Activated CD8-positive, alpha-beta memory T cell treated with anti-CD3 and anti-CD28 coated beads, Interleukin-2, amount 10 ng/mL, durations not matched to agents 7 days and 5 days (primary cell): ENCODE measurements around the gene TRPC5OS. TPM values are rescaled to one million over a fixed set of nuclear protein-coding genes. Genes with fewer than 3 reads are reported as not detected.

Experiments
- ATAC-seq: fragments of 150-1000 bp; cut with Tn5 transposase; one replicate; pipeline ENCODE4 v1.10.0; 2021; ENCODE audit warnings: moderate library complexity
- CTCF ChIA-PET: fragments of 350-600 bp; sonication (Branson Sonifier 250); formaldehyde crosslinking; loops from one replicate; lab custom pipeline; 2021; ENCODE audit warnings: antibody characterized with exemption; lab: Charles Lee
- DNase-seq: peaks from one replicate; pipeline ENCODE4 v3.0.0-alpha.2; 2020
- H3K27ac Mint-ChIP-seq: one replicate; pipeline ENCODE4 v1.8.0; 2021; ENCODE audit warnings: mild to moderate bottlenecking, mixed read lengths
- H3K27me3 Mint-ChIP-seq: one replicate; pipeline ENCODE4 v1.8.0; 2021; ENCODE audit warnings: mixed read lengths
- H3K36me3 Mint-ChIP-seq: one replicate; pipeline ENCODE4 v1.8.0; 2021; ENCODE audit warnings: mild to moderate bottlenecking, mixed read lengths
- H3K4me1 Mint-ChIP-seq: one replicate; pipeline ENCODE4 v1.8.0; 2021; ENCODE audit warnings: mixed read lengths
- H3K4me3 Mint-ChIP-seq: one replicate; pipeline ENCODE4 v1.8.0; 2021; ENCODE audit warnings: mild to moderate bottlenecking, moderate library complexity, mixed read lengths
- H3K9me3 Mint-ChIP-seq: one replicate; pipeline ENCODE4 v1.8.0; 2022; ENCODE audit warnings: low read depth, mixed read lengths
- total RNA-seq, 2 experiments: library from RNA; stranded (reverse); gene quantifications; one replicate each; pipeline ENCODE4 v1.2.3, GENCODE V29; 2021

The TRPC5OS gene
- total RNA-seq, 2 experiments from 2014 or later, result not detected

DNA sequence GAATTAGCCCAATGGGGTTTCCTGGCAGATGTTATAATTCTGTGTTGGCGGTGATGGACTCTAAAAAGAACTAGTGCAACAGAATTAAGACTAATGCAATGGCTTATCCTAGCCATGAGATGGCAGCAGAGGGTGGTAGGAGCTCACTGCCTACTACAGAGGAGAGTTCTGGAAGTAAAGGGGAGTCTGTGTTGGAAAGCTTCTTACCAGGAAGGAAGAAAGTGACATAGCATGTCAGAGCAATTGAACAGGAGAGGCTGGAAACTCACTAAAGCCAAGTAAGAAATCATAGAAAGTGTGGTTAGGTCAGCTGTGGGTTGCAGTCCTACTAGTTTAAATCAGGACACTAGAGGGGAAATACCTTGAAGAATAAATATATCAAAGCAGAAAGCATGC lies 6.3 kb upstream of the TRPC5OS start:
- peaks cover 7% of the 10 kb centered on the region for H3K4me1 Mint-ChIP-seq
- peak; percentile 37 for DNase-seq
- CTCF ChIA-PET, result interaction anchor here (0.9 kb wide), 2 partner anchors 14 to 772 kb away, joined by 3 read pairs; no protein-coding TSS in a partner anchor
- peaks cover 5% of the 10 kb centered on the region for H3K27me3 Mint-ChIP-seq
- H3K27ac Mint-ChIP-seq, result no peak overlapping the region
- no peaks in the 10 kb centered on the region for H3K9me3 Mint-ChIP-seq
- no peak overlapping the region for H3K4me3 Mint-ChIP-seq
- no peaks in the 10 kb centered on the region for H3K36me3 Mint-ChIP-seq
- ATAC-seq, result peak; percentile 45

DNA sequence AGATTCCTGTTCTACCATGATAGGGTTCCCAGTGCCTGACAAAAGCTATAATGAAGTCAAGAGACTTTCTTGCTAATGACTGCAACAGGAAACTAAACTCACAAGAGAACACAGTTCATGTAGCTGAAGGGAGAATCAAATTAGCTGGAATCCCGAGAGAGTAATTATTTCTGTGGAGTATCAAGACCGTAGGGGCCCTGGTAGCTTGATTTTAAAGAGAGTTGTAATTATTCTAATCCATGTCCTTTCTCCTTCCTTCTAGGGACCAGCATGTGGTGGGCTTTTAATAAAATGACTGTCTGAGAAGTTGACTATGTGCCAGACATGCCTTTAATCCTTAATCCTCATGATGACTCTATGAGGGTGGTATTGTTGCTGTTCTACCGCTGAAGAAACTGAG lies 1.7 kb upstream of the TRPC5OS start:
- Mint-ChIP-seq H3K4me3 (no peak overlapping the region), H3K27ac (no peak overlapping the region), H3K9me3 (no peaks in the 10 kb centered on the region), H3K36me3 (no peaks in the 10 kb centered on the region), H3K27me3 (no peaks in the 10 kb centered on the region), H3K4me1 (peaks cover 2% of the 10 kb centered on the region)
- CTCF ChIA-PET, result no interaction called here
- DNase-seq, result no peak
- no peak for ATAC-seq

DNA sequence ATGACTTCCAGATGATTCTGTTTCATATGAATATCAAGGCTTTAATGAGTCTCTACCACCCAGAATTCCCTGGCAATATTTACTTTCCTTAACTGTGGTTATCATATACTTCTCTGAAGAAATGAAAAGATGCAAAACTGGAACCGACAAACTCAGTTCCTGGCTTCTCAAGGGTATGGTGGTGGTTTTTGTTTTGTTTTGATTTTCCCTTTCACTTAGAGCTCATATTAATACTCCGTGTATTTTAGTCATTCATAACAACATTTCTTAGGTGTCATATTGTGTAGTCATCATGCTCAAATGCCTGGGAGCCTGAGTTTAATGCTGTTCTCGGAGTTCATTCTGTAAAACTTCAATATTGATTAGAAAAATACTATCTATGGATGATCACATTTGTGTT lies 665 bp downstream of the TRPC5OS start:
- Mint-ChIP-seq H3K36me3 (no peaks in the 10 kb centered on the region), H3K27ac (no peak overlapping the region), H3K27me3 (no peaks in the 10 kb centered on the region), H3K4me1 (no peaks in the 10 kb centered on the region), H3K9me3 (no peaks in the 10 kb centered on the region), H3K4me3 (no peak overlapping the region)
- ATAC-seq, result no peak
- DNase-seq, result no peak
- CTCF ChIA-PET, result no interaction called here

DNA sequence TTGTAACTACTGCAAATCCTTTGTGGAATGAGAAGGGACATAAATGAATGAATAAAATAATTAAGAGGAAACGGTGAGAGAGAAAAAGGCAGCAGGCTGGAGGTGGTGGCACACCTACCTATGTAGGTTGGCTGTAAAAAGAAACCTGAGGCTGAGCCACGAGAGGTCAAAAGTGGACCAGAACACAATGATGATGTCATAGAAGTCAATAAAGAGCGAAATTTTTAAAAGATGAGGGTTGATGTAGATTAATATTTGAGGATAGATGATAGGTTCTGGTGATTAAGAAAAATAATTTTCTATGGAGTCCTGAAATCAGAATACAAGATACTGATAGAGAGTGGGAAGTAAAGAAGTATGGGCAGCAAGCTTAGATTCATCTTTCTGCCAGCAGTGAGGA lies 1.7 kb downstream of the TRPC5OS start:
- DNase-seq (no peak), ATAC-seq (no peak)
- H3K27me3 Mint-ChIP-seq, result no peaks in the 10 kb centered on the region
- H3K9me3 Mint-ChIP-seq, result no peaks in the 10 kb centered on the region
- CTCF ChIA-PET, result no interaction called here
- H3K27ac Mint-ChIP-seq, result no peak overlapping the region
- H3K36me3 Mint-ChIP-seq, result no peaks in the 10 kb centered on the region
- no peaks in the 10 kb centered on the region for H3K4me1 Mint-ChIP-seq
- no peak overlapping the region for H3K4me3 Mint-ChIP-seq

DNA sequence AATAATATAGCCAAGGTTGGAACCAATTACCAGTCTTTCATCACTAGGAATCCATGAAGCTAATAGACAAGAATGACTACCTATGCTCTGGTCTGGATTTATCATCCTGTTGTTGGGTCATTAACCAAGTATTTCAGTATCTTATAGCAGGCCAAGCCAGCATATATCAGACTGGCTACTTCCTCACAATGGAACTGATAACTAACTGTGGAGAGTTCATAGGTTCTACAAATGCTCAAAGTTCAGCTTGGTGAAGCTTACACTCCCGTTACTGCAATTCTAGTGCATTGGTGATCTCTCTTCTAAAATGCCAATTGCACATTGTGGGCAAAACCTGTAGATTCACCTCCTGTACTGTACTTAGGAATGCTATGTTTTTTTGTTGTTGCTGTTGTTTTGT lies 4.8 kb downstream of the TRPC5OS start:
- no peaks in the 10 kb centered on the region for H3K36me3 Mint-ChIP-seq
- H3K4me1 Mint-ChIP-seq, result no peaks in the 10 kb centered on the region
- ATAC-seq, result no peak
- no peaks in the 10 kb centered on the region for H3K27me3 Mint-ChIP-seq
- H3K4me3 Mint-ChIP-seq, result no peak overlapping the region
- H3K9me3 Mint-ChIP-seq, result no peaks in the 10 kb centered on the region
- no peak overlapping the region for H3K27ac Mint-ChIP-seq
- no peak for DNase-seq
- CTCF ChIA-PET, result no interaction called here

DNA sequence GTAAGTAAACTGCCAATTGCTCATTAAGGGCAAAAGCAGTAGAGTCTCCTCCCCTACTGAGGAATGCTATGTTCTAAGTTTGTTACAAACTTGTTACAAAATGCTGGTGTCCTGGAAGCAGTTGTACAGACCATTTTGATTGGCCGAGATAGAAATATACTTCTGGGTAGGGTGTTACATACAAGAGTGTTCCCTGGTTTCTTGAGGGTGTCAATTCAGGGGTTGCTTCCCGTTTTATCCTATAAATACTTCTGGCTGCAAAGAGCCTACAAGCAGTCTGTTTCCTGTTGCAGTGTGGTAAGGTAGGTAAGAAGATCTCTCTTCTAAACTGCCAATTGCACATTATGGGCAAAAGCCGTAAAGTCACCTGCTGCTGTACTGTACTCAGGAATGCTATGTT lies 5.7 kb downstream of the TRPC5OS start:
- H3K36me3 Mint-ChIP-seq, result no peaks in the 10 kb centered on the region

DNA sequence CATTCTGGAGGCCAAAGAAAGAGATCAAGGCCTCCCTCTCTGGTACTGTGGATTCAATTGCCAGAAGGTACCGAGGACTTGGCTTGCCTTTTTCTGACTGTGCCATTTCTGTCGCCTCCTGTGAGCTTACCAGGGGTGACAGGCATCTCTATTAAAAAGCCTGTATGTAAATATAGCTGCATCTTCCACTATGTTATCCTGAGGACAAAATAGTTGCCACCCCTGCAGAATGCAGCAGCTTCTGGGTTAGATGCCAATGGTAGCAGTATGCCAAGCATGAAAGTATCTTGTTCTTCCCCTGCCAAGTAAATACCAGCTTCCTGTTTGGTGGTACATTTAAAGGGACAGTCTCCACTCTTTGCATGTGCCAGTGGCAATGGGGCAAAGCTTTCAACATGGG lies 10.7 kb downstream of the TRPC5OS start:
- CTCF ChIA-PET, result no interaction called here
- H3K4me1 Mint-ChIP-seq, result no peaks in the 10 kb centered on the region
- peaks cover 3% of the 10 kb centered on the region for H3K9me3 Mint-ChIP-seq
- ATAC-seq, result no peak
- H3K27ac Mint-ChIP-seq, result no peak overlapping the region
- no peaks in the 10 kb centered on the region for H3K27me3 Mint-ChIP-seq
- no peaks in the 10 kb centered on the region for H3K36me3 Mint-ChIP-seq
- no peak for DNase-seq
- H3K4me3 Mint-ChIP-seq, result no peak overlapping the region

More for the DNA sequence above, 5.7 kb downstream of the TRPC5OS start:
- no peaks in the 10 kb centered on the region for H3K4me1 Mint-ChIP-seq
- H3K27me3 Mint-ChIP-seq, result no peaks in the 10 kb centered on the region
- H3K9me3 Mint-ChIP-seq, result no peaks in the 10 kb centered on the region
- ATAC-seq (no peak), DNase-seq (no peak)
- CTCF ChIA-PET, result no interaction called here
- H3K4me3 Mint-ChIP-seq, result no peak overlapping the region
- H3K27ac Mint-ChIP-seq, result no peak overlapping the region

DNA sequence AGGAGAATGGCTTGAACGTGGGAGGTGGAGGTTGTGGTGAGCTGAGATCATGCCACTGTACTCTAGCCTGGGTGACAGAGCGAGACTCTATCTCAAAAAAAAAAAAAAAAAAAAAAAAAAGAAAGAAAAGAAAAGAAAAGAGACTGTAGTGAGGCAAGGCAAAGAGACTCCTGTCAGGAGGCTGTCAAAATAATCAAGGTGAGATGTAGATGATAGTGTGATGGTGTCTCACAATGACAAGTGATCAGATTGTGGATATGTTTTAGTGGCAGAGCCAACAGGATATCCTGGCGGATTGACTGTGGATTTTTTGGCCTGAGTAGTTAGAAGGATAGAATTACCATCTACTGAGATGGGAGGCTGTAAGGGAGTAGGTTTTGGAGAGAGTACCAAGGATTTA lies 12.6 kb downstream of the TRPC5OS start:
- H3K4me1 Mint-ChIP-seq, result no peaks in the 10 kb centered on the region
- ATAC-seq (no peak), DNase-seq (no peak)
- no peaks in the 10 kb centered on the region for H3K36me3 Mint-ChIP-seq
- CTCF ChIA-PET, result no interaction called here
- peaks cover 3% of the 10 kb centered on the region for H3K9me3 Mint-ChIP-seq
- H3K4me3 Mint-ChIP-seq, result no peak overlapping the region
- no peaks in the 10 kb centered on the region for H3K27me3 Mint-ChIP-seq
- no peak overlapping the region for H3K27ac Mint-ChIP-seq

DNA sequence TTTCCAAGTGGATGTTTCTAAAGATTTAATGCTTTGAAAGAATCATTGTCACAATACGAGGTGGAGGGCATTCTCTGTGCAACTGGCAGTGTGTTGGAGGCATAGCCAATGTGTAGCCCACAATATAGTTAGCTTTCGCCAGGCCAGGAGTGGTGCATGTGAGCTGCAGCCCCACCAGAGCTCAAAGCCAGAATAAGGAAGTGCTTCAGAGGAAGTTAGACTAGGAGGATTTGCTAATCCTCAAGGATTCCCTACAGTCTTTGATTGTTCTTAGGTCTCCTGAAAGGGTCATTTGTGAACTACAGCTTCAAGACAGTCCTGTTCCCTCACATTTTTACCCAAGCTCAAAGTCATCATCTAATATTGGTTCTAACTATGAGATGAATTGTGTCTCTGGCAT lies 16.4 kb downstream of the TRPC5OS start:
- DNase-seq (no peak), ATAC-seq (no peak)
- H3K4me3 Mint-ChIP-seq, result no peak overlapping the region
- H3K27ac Mint-ChIP-seq, result no peak overlapping the region
- H3K27me3 Mint-ChIP-seq, result no peaks in the 10 kb centered on the region
- peaks cover 3% of the 10 kb centered on the region for H3K9me3 Mint-ChIP-seq
- no peaks in the 10 kb centered on the region for H3K36me3 Mint-ChIP-seq
- no peaks in the 10 kb centered on the region for H3K4me1 Mint-ChIP-seq
- CTCF ChIA-PET, result no interaction called here

DNA sequence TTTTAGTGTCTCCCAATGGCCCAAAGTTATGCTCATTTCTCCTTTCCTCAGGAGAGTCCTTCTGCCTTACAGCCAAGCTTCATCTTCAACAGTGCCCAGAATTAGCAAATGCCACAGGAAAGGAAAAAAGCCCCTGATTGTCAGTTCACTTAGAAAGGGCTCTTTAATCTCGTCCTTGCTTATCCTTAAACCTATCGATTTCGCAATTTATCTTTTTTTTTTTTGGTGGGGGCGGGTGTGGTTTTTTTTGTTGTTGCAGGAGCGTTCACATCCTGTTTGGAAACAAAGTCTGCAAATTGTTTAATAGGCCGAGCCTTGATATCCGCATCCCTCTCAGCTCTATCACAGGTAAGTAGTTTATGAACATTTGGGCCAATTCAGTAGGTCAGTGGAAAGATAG lies 20.2 kb downstream of the TRPC5OS start:
- no peak overlapping the region for H3K4me3 Mint-ChIP-seq
- no peaks in the 10 kb centered on the region for H3K4me1 Mint-ChIP-seq
- CTCF ChIA-PET, result no interaction called here
- ATAC-seq, result no peak
- H3K36me3 Mint-ChIP-seq, result no peaks in the 10 kb centered on the region
- H3K27ac Mint-ChIP-seq, result no peak overlapping the region
- DNase-seq, result no peak
- H3K27me3 Mint-ChIP-seq, result no peaks in the 10 kb centered on the region
- no peaks in the 10 kb centered on the region for H3K9me3 Mint-ChIP-seq

DNA sequence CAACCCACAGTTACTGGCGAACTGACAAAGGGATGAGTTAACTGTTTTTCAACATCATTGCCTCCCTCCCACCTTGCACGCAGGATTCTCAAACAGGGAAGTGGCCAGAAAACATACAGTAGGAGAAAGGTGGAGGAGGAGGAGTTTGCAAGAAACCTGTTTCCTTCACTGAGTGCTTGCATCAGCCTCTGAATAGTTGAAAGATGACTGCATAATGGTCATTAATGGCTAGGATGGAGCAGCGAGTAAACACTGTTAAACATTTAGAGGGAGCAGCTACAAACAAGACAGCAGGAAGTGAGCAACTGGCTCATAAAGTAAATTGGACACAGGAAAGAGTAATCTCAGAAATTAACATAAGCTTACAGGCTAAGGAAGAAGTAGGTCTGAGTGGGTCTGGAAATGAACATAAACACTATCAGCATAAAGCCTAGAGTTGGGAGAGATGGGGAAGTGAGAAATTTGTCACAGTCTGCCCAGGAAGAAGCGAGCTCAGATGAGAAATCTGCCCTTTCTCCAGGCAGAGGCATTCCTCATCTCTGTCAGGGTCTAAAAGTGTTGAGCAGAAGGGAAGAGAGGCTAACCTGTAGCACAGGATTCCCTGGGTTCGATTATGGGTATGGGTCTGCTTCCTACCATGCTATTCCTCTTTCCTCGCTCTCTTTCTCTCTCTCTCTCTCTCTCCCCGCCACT lies 38.6 kb downstream of the TRPC5OS start:
- no peak overlapping the region for H3K4me3 Mint-ChIP-seq
- CTCF ChIA-PET, result no interaction called here
- no peaks in the 10 kb centered on the region for H3K36me3 Mint-ChIP-seq
- H3K27ac Mint-ChIP-seq, result no peak overlapping the region
- no peaks in the 10 kb centered on the region for H3K9me3 Mint-ChIP-seq
- ATAC-seq (no peak), DNase-seq (no peak)
- no peaks in the 10 kb centered on the region for H3K4me1 Mint-ChIP-seq
- H3K27me3 Mint-ChIP-seq, result no peaks in the 10 kb centered on the region

DNA sequence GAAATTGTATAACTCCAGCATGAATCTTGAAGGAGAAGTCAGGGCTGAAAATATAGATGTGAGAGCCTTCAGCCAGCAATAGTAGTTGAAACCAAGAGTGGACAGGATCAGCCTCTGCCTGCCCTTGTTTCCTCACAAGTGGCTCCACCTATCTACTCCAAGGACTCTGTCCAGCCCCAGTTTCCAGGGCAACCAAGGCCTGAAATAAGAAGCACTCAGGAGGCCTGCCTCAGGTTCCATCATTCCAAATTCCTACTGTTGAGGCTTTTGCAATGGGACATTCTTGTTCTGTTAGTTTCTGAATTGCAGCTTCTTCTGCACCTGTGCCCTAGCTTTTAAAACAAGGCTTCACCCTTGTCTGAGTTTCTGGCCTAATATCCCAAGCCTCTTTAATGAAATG lies 41.6 kb downstream of the TRPC5OS start:
- no peak overlapping the region for H3K27ac Mint-ChIP-seq
- DNase-seq (no peak), ATAC-seq (no peak)
- no peaks in the 10 kb centered on the region for H3K36me3 Mint-ChIP-seq
- H3K4me3 Mint-ChIP-seq, result no peak overlapping the region
- H3K27me3 Mint-ChIP-seq, result no peaks in the 10 kb centered on the region
- no peaks in the 10 kb centered on the region for H3K9me3 Mint-ChIP-seq
- no peaks in the 10 kb centered on the region for H3K4me1 Mint-ChIP-seq
- CTCF ChIA-PET, result no interaction called here

DNA sequence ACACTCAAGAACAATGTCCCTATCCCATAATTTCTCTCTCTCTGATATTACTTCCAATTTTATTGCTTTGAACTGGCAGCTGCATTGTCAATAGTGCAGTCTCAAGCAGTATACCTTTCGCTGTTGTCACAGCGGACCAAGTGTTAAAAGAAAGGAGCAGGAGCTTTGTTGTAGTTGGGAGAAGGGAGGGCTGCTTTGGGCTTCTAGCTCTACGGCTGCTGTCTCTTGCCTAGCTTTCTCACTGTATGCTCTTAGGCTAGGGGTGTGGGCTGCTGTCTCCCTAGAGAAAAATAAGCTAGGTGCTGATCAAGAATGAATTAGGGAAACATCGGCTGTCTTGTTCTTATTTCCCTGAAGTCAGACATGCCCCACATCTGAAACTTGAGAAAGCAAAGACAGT lies 52.5 kb downstream of the TRPC5OS start:
- Mint-ChIP-seq H3K9me3 (no peaks in the 10 kb centered on the region), H3K4me1 (no peaks in the 10 kb centered on the region), H3K36me3 (no peaks in the 10 kb centered on the region), H3K27ac (no peak overlapping the region), H3K4me3 (no peak overlapping the region), H3K27me3 (no peaks in the 10 kb centered on the region)
- DNase-seq, result no peak
- CTCF ChIA-PET, result no interaction called here
- no peak for ATAC-seq
